Pulmonary artery endothelial cell (primary cell): ENCODE measurements around the gene PCDHA5. TPM values are rescaled to one million over a fixed set of nuclear protein-coding genes. Genes with fewer than 3 reads are reported as not detected.

ENCODE experiments used
- DNase-seq: peaks from one replicate; pipeline ENCODE4 v3.0.0-alpha.2; 2011; ENCODE audit warnings: low read depth, low spot score
- total RNA-seq: library from RNA; depleted of rRNA; stranded (reverse); fragments of >200 nt; gene quantifications from 2 replicates; pipeline ENCODE4 v1.2.3, GENCODE V29; 2014

Gene PCDHA5
- total RNA-seq, 1 donor from 2014 or later, result 0.07 TPM

DNA sequence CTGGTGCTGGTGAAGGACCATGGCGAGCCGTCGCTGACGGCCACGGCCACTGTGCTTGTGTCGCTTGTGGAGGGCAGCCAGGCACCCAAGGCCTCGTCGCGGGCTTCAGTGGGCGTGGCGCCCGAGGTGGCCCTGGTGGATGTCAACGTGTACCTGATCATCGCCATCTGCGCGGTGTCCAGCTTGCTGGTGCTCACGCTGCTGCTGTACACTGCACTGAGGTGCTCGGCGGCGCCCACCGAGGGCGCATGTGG lies 36.5 kb downstream of the PCDHA5 start:
- no peak for DNase-seq

DNA sequence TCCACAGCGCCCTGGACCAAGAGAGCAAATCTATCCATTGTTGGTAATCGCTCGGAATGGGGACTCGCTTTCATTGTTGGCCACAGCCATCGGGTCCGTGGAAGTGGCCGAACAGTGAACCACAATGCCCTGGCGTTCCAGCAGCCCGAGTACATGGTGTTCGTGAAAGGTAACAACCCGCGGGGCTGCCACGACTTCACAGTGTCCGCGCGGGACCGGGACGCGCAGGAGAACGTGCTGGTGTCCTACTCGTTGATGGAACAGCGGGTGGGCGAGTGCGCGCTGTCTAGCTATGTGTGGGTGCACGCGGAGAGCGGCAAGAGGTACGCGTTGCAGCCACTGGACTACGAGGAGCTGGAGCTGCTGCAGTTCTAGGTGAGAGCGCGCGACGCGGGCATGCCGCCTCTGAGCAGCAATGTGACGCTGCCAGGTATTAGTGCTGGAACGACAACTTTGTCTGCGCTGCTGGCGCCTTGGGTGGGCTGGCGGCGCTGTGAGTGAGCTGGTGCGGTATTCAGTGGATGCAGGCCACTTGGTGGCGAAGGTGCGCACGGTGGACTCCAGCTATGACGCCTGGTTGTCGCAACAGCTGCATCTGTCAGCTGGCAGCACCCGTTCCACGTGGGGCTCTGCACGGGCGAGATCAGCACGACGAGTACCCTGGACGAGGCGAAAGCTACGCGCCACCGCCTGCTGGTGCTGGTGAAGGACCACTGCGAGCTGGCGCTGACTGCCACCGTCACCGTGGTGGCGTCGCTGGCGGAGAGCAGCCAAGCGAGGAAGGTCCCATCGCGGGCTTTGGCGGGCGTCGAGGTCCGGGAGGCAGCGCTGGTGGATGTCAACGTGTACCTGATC lies 41.3 kb downstream of the PCDHA5 start:
- no peak for DNase-seq

DNA sequence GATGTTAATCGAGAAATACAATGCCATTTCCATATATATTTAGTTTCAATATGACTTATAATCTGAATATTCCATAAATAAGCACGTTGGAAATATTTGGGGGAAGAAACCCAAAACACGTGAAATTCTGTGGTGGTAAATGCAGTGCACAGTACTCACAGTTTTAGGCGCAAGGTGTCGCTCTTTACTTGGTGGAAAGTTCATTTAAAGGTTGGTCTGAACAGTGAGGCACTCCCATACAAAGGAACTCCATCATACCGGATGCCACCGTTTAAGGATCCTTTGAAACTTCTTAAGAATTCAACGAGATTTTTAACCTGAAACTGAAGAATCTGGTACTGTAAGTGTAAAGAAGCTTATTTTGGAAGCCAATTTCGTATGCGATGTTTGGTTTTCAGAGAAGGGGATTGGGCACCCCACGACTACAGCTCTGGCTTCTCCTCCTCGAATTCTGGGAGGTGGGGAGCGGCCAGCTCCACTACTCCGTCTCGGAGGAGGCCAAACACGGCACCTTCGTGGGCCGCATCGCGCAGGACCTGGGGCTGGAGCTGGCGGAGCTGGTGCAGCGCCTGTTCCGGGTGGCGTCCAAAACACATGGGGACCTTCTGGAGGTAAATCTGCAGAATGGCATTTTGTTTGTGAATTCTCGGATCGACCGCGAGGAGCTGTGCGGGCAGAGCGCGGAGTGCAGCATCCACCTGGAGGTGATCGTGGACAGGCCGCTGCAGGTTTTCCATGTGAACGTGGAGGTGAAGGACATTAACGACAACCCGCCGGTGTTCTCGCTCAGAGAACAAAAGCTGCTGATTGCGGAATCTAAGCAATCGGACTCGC lies 47.5 kb downstream of the PCDHA5 start, which contains the start of gene PCDHA11:
Gene PCDHA11, plus strand, starts transcription at position 237 of the 834 bp plus-strand sequence. Its CDS starts 147 bp downstream, at position 384.
- no peak for DNase-seq

DNA sequence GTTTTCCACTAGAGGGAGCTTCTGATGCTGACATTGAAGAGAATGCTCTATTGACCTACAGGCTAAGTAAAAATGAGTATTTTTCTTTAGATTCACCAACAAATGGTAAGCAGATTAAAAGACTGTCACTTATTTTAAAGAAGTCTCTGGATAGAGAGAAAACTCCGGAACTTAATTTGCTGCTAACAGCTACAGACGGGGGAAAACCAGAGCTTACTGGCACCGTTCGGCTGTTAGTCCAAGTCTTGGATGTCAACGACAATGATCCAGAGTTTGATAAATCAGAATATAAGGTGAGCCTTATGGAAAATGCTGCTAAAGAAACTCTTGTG lies 48.1 kb downstream of the PCDHA5 start:
- DNase-seq, result no peak

DNA sequence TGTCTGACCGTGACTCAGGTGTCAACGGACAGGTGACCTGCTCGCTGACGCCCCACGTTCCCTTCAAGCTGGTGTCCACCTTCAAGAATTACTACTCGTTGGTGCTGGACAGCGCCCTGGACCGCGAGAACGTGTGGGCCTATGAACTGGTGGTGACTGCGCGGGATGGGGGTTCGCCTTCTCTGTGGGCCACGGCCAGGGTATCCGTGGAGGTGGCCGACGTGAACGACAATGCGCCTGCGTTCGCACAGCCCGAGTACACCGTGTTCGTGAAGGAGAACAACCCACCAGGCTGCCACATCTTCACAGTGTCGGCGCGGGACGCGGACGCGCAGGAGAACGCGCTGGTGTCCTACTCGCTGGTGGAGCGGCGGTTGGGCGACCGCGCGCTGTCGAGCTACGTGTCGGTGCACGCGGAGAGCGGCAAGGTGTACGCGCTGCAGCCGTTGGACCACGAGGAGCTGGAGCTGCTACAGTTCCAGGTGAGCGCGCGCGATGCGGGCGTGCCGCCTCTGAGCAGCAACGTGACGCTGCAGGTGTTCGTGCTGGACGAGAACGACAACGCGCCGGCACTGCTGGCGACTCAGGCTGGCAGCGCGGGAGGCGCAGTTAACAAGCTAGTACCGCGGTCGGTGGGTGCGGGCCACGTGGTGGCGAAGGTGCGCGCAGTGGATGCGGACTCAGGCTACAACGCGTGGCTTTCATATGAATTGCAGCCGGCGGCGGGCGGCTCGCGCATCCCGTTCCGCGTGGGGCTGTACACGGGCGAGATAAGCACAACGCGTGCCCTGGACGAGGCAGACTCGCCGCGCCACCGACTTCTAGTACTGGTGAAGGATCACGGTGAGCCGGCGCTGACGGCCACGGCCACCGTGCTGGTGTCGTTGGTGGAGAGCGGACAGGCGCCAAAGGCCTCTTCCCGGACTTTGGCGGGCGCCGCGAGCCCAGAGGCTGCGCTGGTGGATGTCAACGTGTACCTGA lies 49.1 kb downstream of the PCDHA5 start:
- DNase-seq, result no peak

Other genes starting within 250 kb of the PCDHA5 start
- gene CD14, start 188.4 kb upstream of the PCDHA5 start, total RNA-seq, result 0.26 and 0.49 TPM in 2 replicates
- gene TMCO6, start 182.2 kb upstream of the PCDHA5 start, total RNA-seq, result 13.5 and 13.9 TPM in 2 replicates
- 40.1 and 48.5 TPM in 2 replicates for gene NDUFA2, start 174.0 kb upstream of the PCDHA5 start, total RNA-seq
- 77.4 and 95.0 TPM in 2 replicates for gene IK, start 173.8 kb upstream of the PCDHA5 start, total RNA-seq
- gene WDR55, start 156.7 kb upstream of the PCDHA5 start, total RNA-seq, result 29.9 and 39.3 TPM in 2 replicates
- 0.13 and 0.28 TPM in 2 replicates for gene DND1, start 148.0 kb upstream of the PCDHA5 start, total RNA-seq
- gene HARS1, start 130.2 kb upstream of the PCDHA5 start, total RNA-seq, result 92.7 and 110 TPM in 2 replicates
- gene HARS2, start 130.2 kb upstream of the PCDHA5 start, total RNA-seq, result 26.9 and 39.8 TPM in 2 replicates
- gene ZMAT2, start 121.2 kb upstream of the PCDHA5 start, total RNA-seq, result 53.5 and 75.7 TPM in 2 replicates
- 0.04 TPM in 1 of 2 replicates, not detected in the other for gene PCDHA1, start 35.5 kb upstream of the PCDHA5 start, total RNA-seq
- gene PCDHA2, start 26.8 kb upstream of the PCDHA5 start, total RNA-seq, result 0.07 and 0.21 TPM in 2 replicates
- gene PCDHA3, start 20.6 kb upstream of the PCDHA5 start, total RNA-seq, result 0.18 and 0.26 TPM in 2 replicates
- gene PCDHA4, start 14.5 kb upstream of the PCDHA5 start, total RNA-seq, result 0.26 and 0.42 TPM in 2 replicates
- 0.40 and 0.88 TPM in 2 replicates for gene PCDHA6, start 6.3 kb downstream of the PCDHA5 start, total RNA-seq
- gene PCDHA7, start 12.7 kb downstream of the PCDHA5 start, total RNA-seq, result 0.25 and 0.33 TPM in 2 replicates
- gene PCDHA8, start 19.6 kb downstream of the PCDHA5 start, total RNA-seq, result under 0.01 and 0.04 TPM in 2 replicates
- gene PCDHA9, start 26.8 kb downstream of the PCDHA5 start, total RNA-seq, result 0.04 TPM in 1 of 2 replicates, not detected in the other
- 0.07 and 0.35 TPM in 2 replicates for gene PCDHA10, start 34.3 kb downstream of the PCDHA5 start, total RNA-seq
- gene PCDHA11, start 47.3 kb downstream of the PCDHA5 start, total RNA-seq, result 0.04 and 0.07 TPM in 2 replicates
- 0.07 TPM in 1 of 2 replicates, not detected in the other for gene PCDHA12, start 53.7 kb downstream of the PCDHA5 start, total RNA-seq
- under 0.01 and 0.04 TPM in 2 replicates for gene PCDHA13, start 60.5 kb downstream of the PCDHA5 start, total RNA-seq
- 0.07 TPM in 2 replicates for gene PCDHAC1, start 104.7 kb downstream of the PCDHA5 start, total RNA-seq
- gene PCDHAC2, start 144.9 kb downstream of the PCDHA5 start, total RNA-seq, result 2.0 and 2.5 TPM in 2 replicates
- not detected in 2 replicates for gene PCDHB1, start 229.8 kb downstream of the PCDHA5 start, total RNA-seq